GM10248 (cell line): ENCODE data around the gene NAE1.

ENCODE experiments used
- CTCF ChIA-PET: fragments of 300-600 bp; sonication (Branson Sonifier 250); formaldehyde crosslinking; extraction: SDS; loops from one replicate; lab custom pipeline; 2021; ENCODE audit warnings: antibody characterized with exemption; lab: Yijun Ruan, JAX
- POLR2A ChIA-PET: fragments of 350-650 bp; sonication (Branson Sonifier 250); formaldehyde crosslinking; extraction: SDS; loops from one replicate; lab custom pipeline; 2020; ENCODE audit warnings: antibody characterized with exemption; lab: Yijun Ruan, JAX
- DNase-seq: peaks from one replicate; pipeline ENCODE4 v3.0.0; 2012; ENCODE audit errors: extremely low spot score
- TF ChIP-seq, protein P1 (sequence below): IDR thresholded peaks from 2 replicates; pipeline ENCODE4 v1.5.1; 2012; ENCODE audit warnings: mild to moderate bottlenecking, low read depth; ENCODE audit errors: extremely low read depth, missing control alignments, control extremely low read depth

Gene NAE1

DNA sequence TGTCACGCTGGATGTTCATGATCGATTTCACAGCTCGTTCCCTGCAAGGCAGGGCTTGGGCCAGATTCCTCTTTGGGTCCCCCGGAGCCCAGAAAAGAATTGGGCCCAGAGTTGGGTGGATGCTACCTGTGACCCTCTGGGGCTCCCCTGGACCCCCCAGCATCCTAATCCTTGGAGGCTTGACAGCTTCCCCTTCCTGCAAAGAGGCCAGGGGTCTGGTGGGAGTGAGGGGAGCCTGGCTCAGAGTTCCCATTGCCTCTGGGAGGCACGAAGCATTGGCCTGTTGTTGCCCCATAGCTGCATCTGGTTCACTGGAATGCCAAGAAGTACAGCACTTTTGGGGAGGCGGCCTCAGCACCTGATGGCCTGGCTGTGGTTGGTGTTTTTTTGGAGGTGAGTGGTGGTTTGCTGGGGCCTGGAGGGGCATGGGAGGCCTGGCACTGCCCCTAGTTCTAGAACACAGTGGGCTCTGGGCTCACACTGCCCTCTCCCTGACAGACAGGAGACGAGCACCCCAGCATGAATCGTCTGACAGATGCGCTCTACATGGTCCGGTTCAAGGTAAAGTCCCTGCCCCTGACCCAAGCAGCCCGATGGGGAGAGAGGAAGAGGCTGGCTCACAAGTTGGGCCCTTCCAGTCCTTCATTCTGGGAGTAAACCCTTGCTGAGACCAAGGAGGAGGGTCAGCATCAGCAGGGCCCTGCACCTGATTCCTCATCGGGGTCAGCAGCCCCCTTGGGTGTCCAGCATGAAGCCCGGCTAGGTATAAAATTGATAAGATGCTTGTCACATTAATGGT lies 20.6 kb upstream of the NAE1 start:
- CTCF ChIA-PET, result interaction anchor here (0.8 to 16.2 kb wide), 4 partner anchors 17 to 243 kb away, joined by 3 to 176 read pairs (median 3); no protein-coding TSS in a partner anchor
- POLR2A ChIA-PET, result no interaction called here
- no peak for DNase-seq
- TF ChIP-seq, protein P1, sequence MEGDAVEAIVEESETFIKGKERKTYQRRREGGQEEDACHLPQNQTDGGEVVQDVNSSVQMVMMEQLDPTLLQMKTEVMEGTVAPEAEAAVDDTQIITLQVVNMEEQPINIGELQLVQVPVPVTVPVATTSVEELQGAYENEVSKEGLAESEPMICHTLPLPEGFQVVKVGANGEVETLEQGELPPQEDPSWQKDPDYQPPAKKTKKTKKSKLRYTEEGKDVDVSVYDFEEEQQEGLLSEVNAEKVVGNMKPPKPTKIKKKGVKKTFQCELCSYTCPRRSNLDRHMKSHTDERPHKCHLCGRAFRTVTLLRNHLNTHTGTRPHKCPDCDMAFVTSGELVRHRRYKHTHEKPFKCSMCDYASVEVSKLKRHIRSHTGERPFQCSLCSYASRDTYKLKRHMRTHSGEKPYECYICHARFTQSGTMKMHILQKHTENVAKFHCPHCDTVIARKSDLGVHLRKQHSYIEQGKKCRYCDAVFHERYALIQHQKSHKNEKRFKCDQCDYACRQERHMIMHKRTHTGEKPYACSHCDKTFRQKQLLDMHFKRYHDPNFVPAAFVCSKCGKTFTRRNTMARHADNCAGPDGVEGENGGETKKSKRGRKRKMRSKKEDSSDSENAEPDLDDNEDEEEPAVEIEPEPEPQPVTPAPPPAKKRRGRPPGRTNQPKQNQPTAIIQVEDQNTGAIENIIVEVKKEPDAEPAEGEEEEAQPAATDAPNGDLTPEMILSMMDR, result no peak

DNA sequence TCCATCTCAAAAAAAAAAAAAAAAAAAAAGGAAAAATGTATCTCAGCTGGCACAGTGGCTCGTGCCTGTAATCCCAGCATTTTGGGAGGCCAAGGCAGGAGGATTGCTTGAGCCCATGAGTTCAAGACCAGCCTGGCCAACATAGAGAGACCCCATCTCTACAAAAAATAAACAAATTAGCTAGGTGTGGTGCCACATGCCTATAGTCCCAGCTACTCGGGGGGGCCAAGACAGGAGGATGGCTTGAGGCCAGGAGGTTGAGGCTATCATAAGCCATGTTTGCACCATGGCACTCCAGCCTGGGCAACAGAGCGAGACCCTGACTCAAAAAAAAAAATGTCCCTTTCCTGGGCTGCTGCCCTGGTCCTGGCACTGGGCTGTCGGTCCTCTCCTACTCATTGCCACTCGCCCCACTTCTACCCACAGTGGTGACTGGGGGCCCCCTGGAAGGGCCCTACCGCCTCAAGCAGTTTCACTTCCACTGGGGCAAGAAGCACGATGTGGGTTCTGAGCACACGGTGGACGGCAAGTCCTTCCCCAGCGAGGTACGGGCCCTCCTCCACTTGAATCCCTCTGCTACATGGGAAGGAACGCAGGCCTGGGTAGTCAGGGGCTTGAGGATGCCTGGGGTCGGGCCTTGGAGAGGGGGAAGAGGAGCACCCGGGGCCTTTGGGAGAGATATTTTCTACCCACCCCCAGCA lies 19.5 kb upstream of the NAE1 start:
- ChIA-PET CTCF (interaction anchor here (1.1 to 16.2 kb wide), 7 partner anchors 10 to 242 kb away, joined by 3 to 176 read pairs (median 4); partner anchors contain the start of gene NAE1), POLR2A (no interaction called here)
- DNase-seq, result no peak
- TF ChIP-seq, protein P1, result no peak

DNA sequence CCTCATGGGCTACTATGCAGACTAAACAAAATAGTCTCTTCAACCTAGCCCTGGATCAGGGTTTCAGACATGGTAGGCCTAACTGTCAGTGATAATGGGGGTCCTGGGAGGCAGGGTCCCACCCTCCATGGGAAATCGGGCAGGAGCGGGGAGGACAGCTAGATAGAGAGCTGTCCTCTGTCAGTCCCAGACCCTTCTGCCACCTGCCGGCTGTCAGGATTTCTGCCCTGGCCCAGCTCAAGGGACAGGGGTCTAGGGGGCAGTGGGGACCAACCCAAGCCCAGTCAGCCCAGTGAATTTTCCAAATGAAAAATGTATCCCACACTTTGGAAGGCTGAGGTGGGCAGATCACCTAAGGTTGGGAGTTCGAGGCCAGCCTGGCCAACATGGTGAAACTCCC lies 18.8 kb upstream of the NAE1 start:
- ChIA-PET POLR2A (no interaction called here), CTCF (interaction anchor here (1.1 to 16.2 kb wide), 6 partner anchors 11 to 24 kb away, joined by 3 to 176 read pairs (median 4); partner anchors contain the start of gene NAE1)
- TF ChIP-seq, protein P1, result no peak
- no peak for DNase-seq

DNA sequence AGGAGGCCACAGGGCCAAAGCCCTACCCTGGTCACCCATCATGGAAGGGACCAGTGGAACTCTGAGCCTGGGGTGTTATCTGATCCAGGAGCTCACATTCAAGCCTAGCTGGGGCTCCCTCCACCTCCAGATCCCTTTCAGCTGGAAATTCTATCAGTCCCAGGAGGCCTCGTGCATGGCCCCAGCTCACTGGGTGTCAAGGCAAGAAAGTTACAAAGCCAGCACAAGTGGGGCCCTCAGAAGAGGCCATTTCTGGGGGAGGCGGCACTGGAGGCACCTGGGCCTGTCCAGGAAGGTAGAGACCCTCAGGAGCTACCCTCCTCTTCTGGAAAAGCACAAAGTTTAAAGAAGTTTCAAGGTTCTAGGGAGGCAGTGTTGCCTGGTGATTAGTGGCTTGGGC lies 18.2 kb upstream of the NAE1 start:
- POLR2A ChIA-PET, result no interaction called here
- TF ChIP-seq, protein P1, result no peak
- CTCF ChIA-PET, result interaction anchor here (1.1 to 16.2 kb wide), 7 partner anchors 12 to 198 kb away, joined by 3 to 176 read pairs (median 4); partner anchors contain the start of gene NAE1
- no peak for DNase-seq

DNA sequence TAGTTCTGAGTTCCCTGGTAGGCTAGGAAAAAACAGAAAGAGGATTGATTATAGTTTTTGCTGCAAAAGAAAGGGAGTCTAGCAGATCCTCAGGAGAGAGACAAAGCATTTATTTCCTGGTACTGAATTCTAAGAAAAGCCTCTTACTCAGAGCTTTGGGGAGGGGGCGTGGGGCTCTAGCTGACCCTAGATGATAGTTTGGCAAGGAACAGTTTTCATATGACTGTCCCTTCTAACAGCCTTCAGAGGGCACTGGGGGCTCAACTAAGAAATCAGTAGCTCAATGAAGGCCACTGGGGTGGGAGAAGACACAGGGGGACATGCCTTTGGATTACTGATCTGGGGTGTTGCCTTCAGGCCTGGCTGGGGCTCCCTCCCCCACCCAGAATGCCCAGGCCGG lies 17.4 kb upstream of the NAE1 start:
- TF ChIP-seq, protein P1, result no peak
- ChIA-PET POLR2A (no interaction called here), CTCF (interaction anchor here (1.3 to 16.2 kb wide), 4 partner anchors 17 to 197 kb away, joined by 3 to 176 read pairs (median 16); partner anchors contain the start of gene NAE1)
- no peak for DNase-seq

DNA sequence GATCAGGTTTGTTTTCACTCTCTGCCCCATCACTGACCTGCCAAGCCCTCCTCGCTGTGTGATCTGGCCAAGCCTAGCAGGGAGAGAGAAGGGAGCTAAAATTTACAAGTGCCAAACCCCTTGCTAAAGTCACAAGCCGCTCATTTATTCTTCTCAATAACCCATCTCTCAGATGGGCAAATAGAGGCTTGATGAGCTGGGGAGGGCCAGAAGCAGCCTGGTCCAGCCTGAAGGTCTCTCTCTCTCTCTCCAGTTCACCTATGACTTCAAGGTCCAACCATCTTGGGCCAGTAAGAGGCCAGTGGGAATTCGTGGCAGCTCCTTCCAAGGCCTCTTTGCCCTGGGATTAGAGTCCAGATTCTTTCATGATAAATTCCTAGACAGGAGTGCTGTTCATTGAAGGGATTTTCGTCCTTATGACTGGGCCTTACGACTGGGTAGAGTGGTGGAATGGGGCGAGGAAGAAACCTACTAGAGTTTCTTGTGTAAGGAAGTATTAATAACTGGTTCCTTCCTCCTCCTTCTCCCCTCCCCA lies 16.8 kb upstream of the NAE1 start:
- ChIA-PET CTCF (interaction anchor here (1.0 to 16.2 kb wide), 6 partner anchors 13 to 196 kb away, joined by 3 to 176 read pairs (median 4); partner anchors contain the start of gene NAE1), POLR2A (no interaction called here)
- TF ChIP-seq, protein P1, result no peak
- no peak for DNase-seq
